Peyer's patch (tissue), 4 donors: ENCODE measurements around the gene FOXN4. TPM values are rescaled to one million over a fixed set of nuclear protein-coding genes. Genes with fewer than 3 reads are reported as not detected.

Experiments
- DNase-seq, 3 donors: peaks; one replicate each; pipeline ENCODE4 v3.0.0-alpha.2; 2017 to 2019
- H3K27ac ChIP-seq, 4 donors: fragments of 200-600 bp; sonication (generic); one replicate each; pipeline ENCODE4 v1.5.1; 2016 to 2019
- H3K27me3 ChIP-seq, 2 donors: fragments of 200-600 bp; sonication (generic); one replicate each; pipeline ENCODE4 v1.5.1; 2019
- H3K36me3 ChIP-seq, 3 donors: fragments of 200-600 bp; sonication (generic); one replicate each; pipeline ENCODE4 v1.5.1; 2016 to 2019
- H3K4me1 ChIP-seq, 4 donors: fragments of 200-600 bp; sonication (generic); one replicate each; pipeline ENCODE4 v1.5.1; 2016 to 2019
- H3K4me3 ChIP-seq, 4 donors: fragments of 200-600 bp; sonication (generic); 1 replicate in 3 of 4; 2 replicates in 1 of 4; pipeline ENCODE4 v1.5.1; 2016 to 2019; ENCODE audit warnings: mild to moderate bottlenecking in 1 of 4
- H3K9me3 ChIP-seq, 4 donors: fragments of 200-600 bp; sonication (generic); one replicate each; pipeline ENCODE4 v1.5.1; 2016 to 2019; ENCODE audit warnings: mild to moderate bottlenecking in 1 of 4
- POLR2A ChIP-seq, 2 donors: fragments of 450-650 bp; IDR thresholded peaks; one replicate each; pipeline ENCODE4 v1.5.1; 2017; ENCODE audit warnings: antibody characterized with exemption in 2 of 2, mild to moderate bottlenecking in 2 of 2, moderate library complexity in 2 of 2
- total RNA-seq, 4 donors: library from RNA; depleted of rRNA; stranded (reverse); fragments of >200 nt; gene quantifications; one replicate each; pipeline ENCODE4 v1.1.0, GENCODE V29; 2016
- TF ChIP-seq, protein P1 (sequence below), 6 experiments: fragments of 450-650 bp in 4 of 6; fragments of 200-600 bp in 2 of 6; sonication (generic) in 1 of 6; IDR thresholded peaks; one replicate each; pipeline ENCODE4 v1.5.1; 2017 to 2019; ENCODE audit warnings: antibody characterized with exemption in 6 of 6, mild to moderate bottlenecking in 3 of 6, moderate library complexity in 1 of 6

The FOXN4 gene
- total RNA-seq, 4 donors from 2014 or later, result not detected

- H3K4me3 ChIP-seq, result no peak overlapping the region
- no peaks in the 10 kb centered on the region for H3K27me3 ChIP-seq
- TF ChIP-seq, protein P1, sequence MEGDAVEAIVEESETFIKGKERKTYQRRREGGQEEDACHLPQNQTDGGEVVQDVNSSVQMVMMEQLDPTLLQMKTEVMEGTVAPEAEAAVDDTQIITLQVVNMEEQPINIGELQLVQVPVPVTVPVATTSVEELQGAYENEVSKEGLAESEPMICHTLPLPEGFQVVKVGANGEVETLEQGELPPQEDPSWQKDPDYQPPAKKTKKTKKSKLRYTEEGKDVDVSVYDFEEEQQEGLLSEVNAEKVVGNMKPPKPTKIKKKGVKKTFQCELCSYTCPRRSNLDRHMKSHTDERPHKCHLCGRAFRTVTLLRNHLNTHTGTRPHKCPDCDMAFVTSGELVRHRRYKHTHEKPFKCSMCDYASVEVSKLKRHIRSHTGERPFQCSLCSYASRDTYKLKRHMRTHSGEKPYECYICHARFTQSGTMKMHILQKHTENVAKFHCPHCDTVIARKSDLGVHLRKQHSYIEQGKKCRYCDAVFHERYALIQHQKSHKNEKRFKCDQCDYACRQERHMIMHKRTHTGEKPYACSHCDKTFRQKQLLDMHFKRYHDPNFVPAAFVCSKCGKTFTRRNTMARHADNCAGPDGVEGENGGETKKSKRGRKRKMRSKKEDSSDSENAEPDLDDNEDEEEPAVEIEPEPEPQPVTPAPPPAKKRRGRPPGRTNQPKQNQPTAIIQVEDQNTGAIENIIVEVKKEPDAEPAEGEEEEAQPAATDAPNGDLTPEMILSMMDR (IDR thresholded peaks at IDR 0.05), result no peak
- TF ChIP-seq POLR2A (IDR thresholded peaks at IDR 0.05), result no peak
- no peaks in the 10 kb centered on the region for H3K4me1 ChIP-seq
- no peak for DNase-seq
- H3K36me3 ChIP-seq, result peaks cover 0 to 92% (median 0%) of the 10 kb centered on the region in 3 donors
- no peaks in the 10 kb centered on the region for H3K9me3 ChIP-seq
- no peak overlapping the region for H3K27ac ChIP-seq
These were observed 47.1 kb downstream of the FOXN4 start for GRCh38 chr12:109261939-109262338.

- no peak for DNase-seq
- no peaks in the 10 kb centered on the region for H3K4me1 ChIP-seq
- no peaks in the 10 kb centered on the region for H3K9me3 ChIP-seq
- no peaks in the 10 kb centered on the region for H3K27me3 ChIP-seq
- peaks cover 0 to 92% (median 0%) of the 10 kb centered on the region in 3 donors for H3K36me3 ChIP-seq
- no peak overlapping the region for H3K27ac ChIP-seq
- H3K4me3 ChIP-seq, result no peak overlapping the region
- TF ChIP-seq POLR2A (IDR thresholded peaks at IDR 0.05), result no peak
- TF ChIP-seq, protein P1 (IDR thresholded peaks at IDR 0.05), result no peak
These were observed 48.0 kb downstream of the FOXN4 start for GRCh38 chr12:109261087-109261486.

DNA sequence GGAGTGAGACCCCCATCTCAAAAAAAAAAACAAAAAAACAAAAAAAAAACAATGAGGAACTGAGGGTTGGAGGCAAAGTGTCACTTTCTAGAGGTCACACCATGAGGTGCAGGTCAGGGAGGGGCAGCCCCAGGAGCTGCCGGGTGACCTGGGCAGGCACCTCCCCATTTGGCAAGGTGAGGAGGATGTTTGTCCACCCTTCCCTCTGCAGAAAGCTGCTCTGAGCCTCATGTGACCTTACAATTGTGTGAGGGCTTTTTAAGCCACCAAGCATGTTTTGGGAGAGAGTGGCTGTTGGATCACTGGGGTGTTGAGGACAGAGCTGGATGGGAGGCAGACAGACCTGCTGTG, 49.6 kb downstream of the FOXN4 start:
- H3K27me3 ChIP-seq, result no peaks in the 10 kb centered on the region
- H3K9me3 ChIP-seq, result no peaks in the 10 kb centered on the region
- no peak for DNase-seq
- no peak overlapping the region for H3K4me3 ChIP-seq
- H3K36me3 ChIP-seq, result peaks cover 0 to 92% (median 0%) of the 10 kb centered on the region in 3 donors
- H3K27ac ChIP-seq, result no peak overlapping the region
- no peaks in the 10 kb centered on the region for H3K4me1 ChIP-seq
- TF ChIP-seq, protein P1 (IDR thresholded peaks at IDR 0.05), result no peak
- no peak for TF ChIP-seq POLR2A (IDR thresholded peaks at IDR 0.05)

GRCh38 chr12:109258607-109259544, 50.2 kb downstream of the FOXN4 start:
- Histone ChIP-seq H3K27me3 (no peaks in the 10 kb centered on the region), H3K27ac (no peak overlapping the region), H3K4me1 (no peaks in the 10 kb centered on the region), H3K9me3 (peaks cover 0 to 4% (median 0%) of the 10 kb centered on the region in 4 donors), H3K36me3 (peaks cover 0 to 94% (median 0%) of the 10 kb centered on the region in 3 donors), H3K4me3 (no peak overlapping the region)
- DNase-seq, result no peak
- TF ChIP-seq, protein P1 (IDR thresholded peaks at IDR 0.05), result no peak
- no peak for TF ChIP-seq POLR2A (IDR thresholded peaks at IDR 0.05)

DNA sequence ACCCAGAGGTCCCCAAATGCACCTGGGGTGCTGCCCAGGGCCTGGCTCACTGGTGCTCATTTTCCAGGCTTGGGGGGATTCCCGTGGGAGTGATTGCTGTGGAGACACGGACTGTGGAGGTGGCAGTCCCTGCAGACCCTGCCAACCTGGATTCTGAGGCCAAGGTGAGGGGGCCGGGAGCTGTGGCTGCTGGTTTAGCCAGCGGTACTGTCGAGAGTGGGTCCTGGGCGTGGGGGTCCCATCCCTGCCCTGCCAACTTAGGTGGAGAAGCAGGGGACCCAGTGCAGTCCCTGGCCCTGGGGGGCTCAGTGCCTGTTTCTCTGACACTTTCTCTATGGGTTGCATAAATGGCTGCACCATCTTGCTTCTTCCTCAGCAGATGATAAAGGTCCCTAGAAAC, 50.9 kb downstream of the FOXN4 start:
- H3K4me3 ChIP-seq, result no peak overlapping the region
- H3K27me3 ChIP-seq, result no peaks in the 10 kb centered on the region
- H3K36me3 ChIP-seq, result peaks cover 0 to 94% (median 0%) of the 10 kb centered on the region in 3 donors
- H3K9me3 ChIP-seq, result peaks cover 0 to 7% (median 0%) of the 10 kb centered on the region in 4 donors
- TF ChIP-seq, protein P1 (IDR thresholded peaks at IDR 0.05), result no peak
- TF ChIP-seq POLR2A (IDR thresholded peaks at IDR 0.05), result no peak
- no peak overlapping the region for H3K27ac ChIP-seq
- no peak for DNase-seq
- no peaks in the 10 kb centered on the region for H3K4me1 ChIP-seq
